Measurements from ENCODE around the gene PGF. TPM values are rescaled to one million over a fixed set of nuclear protein-coding genes. Genes with fewer than 3 reads are reported as not detected.
A peak's percentile ranks its signal among the peaks of the same experiment; 100 is the strongest.

PGF gene
- total RNA-seq, 1 donor from 2014 or later: 8.3 TPM

GRCh38 chr14:74907744-74908143 lies 47.7 kb downstream of the PGF start:
- no peak for DNase-seq (ENCODE audit: extremely low spot score in 2 of 2)
- intact Hi-C loops (cut with DNase I): loop anchor here (5.0 kb wide), 1 partner anchor 45 kb away; no protein-coding TSS in a partner anchor
- Histone ChIP-seq H3K9me3 (no peaks in the 10 kb centered on the region), H3K4me1 (peaks cover 29% of the 10 kb centered on the region), H3K27ac (no peak overlapping the region), H3K4me3 (no peak overlapping the region), H3K27me3 (no peaks in the 10 kb centered on the region), H3K36me3 (peaks cover 0 to 12% of the 10 kb centered on the region in 2 donors)
- TF ChIP-seq CTCF (IDR thresholded peaks at IDR 0.05): no peak
- TF ChIP-seq POLR2AphosphoS5 (IDR thresholded peaks at IDR 0.05; ENCODE audit: insufficient read depth in 1 of 2, low read depth in 1 of 2): no peak
- no peak for TF ChIP-seq POLR2A (IDR thresholded peaks at IDR 0.05)

GRCh38 chr14:74906925-74907521 lies 48.4 kb downstream of the PGF start:
- Histone ChIP-seq H3K9me3 (no peaks in the 10 kb centered on the region), H3K36me3 (peaks cover 2 to 20% of the 10 kb centered on the region in 2 donors), H3K4me1 (peaks cover 29% of the 10 kb centered on the region), H3K27me3 (no peaks in the 10 kb centered on the region), H3K4me3 (no peak overlapping the region), H3K27ac (no peak overlapping the region)
- intact Hi-C loops (cut with DNase I): loop anchor here (5.0 kb wide), 1 partner anchor 45 kb away; no protein-coding TSS in a partner anchor
- TF ChIP-seq CTCF (IDR thresholded peaks at IDR 0.05): peak in 1 of 3 experiments; percentile 9
- TF ChIP-seq POLR2A (IDR thresholded peaks at IDR 0.05): no peak
- no peak for TF ChIP-seq POLR2AphosphoS5 (IDR thresholded peaks at IDR 0.05; ENCODE audit: insufficient read depth in 1 of 2, low read depth in 1 of 2)
- DNase-seq (ENCODE audit: extremely low spot score in 2 of 2): no peak

GRCh38 chr14:74905595-74906142 lies 49.7 kb downstream of the PGF start:
- H3K27me3 ChIP-seq: no peaks in the 10 kb centered on the region
- H3K4me1 ChIP-seq: peaks cover 29% of the 10 kb centered on the region
- DNase-seq (ENCODE audit: extremely low spot score in 2 of 2): no peak
- peak overlapping the region; percentile 4 for H3K27ac ChIP-seq
- H3K4me3 ChIP-seq: no peak overlapping the region
- intact Hi-C loops (cut with DNase I): loop anchor here (5.0 kb wide), 1 partner anchor 43 kb away; no protein-coding TSS in a partner anchor
- TF ChIP-seq CTCF (IDR thresholded peaks at IDR 0.05) (peak; percentile 78 to 92 (median 92)), POLR2A (IDR thresholded peaks at IDR 0.05) (no peak)
- H3K9me3 ChIP-seq: no peaks in the 10 kb centered on the region
- H3K36me3 ChIP-seq: peaks cover 2 to 33% of the 10 kb centered on the region in 2 donors

GRCh38 chr14:74904635-74905503 lies 50.5 kb downstream of the PGF start:
- Histone ChIP-seq H3K4me1 (peaks cover 29% of the 10 kb centered on the region), H3K9me3 (no peaks in the 10 kb centered on the region), H3K27ac (no peak overlapping the region), H3K4me3 (no peak overlapping the region), H3K27me3 (no peaks in the 10 kb centered on the region), H3K36me3 (peaks cover 2 to 41% of the 10 kb centered on the region in 2 donors)
- no peak for TF ChIP-seq POLR2AphosphoS5 (IDR thresholded peaks at IDR 0.05; ENCODE audit: insufficient read depth in 1 of 2, low read depth in 1 of 2)
- intact Hi-C loops (cut with DNase I): loop anchor here (5.0 kb wide), 1 partner anchor 43 kb away; no protein-coding TSS in a partner anchor
- no peak for DNase-seq (ENCODE audit: extremely low spot score in 2 of 2)

GRCh38 chr14:74902941-74903705 lies 52.3 kb downstream of the PGF start:
- no peaks in the 10 kb centered on the region for H3K9me3 ChIP-seq
- TF ChIP-seq CTCF (IDR thresholded peaks at IDR 0.05) (no peak), POLR2A (IDR thresholded peaks at IDR 0.05) (no peak)
- no peak overlapping the region for H3K27ac ChIP-seq
- H3K36me3 ChIP-seq: peaks cover 2 to 59% of the 10 kb centered on the region in 2 donors
- H3K4me3 ChIP-seq: no peak overlapping the region
- intact Hi-C loops (cut with DNase I): no loop called here
- no peaks in the 10 kb centered on the region for H3K27me3 ChIP-seq
- no peak for DNase-seq (ENCODE audit: extremely low spot score in 2 of 2)
- H3K4me1 ChIP-seq: peaks cover 28% of the 10 kb centered on the region

All from vagina (tissue), 2 donors.